ENCODE results near the gene TAF12.

DNA sequence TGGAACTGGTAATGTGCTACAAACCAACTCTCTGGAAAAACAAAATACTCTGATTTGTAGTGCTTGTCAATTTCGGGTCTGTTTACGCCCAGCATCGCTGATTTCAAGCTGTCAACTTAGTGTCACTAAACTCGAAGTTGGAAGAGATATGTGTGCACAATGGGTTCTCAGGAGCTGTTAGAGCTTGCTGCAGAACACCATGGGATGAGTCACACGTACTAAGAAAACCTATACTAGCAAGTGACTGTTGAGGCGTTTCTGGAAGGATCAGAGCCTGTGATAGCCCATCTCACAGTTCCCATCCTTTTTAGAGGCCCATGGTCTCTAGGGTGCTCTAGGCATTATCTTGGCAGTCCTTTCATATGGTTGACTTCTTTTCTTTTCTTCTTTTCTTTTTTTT is 40.0 kb upstream of the TAF12 start:
- no peak for TF ChIP-seq POLR2A (IDR thresholded peaks at IDR 0.05)
- no peak for TF ChIP-seq CTCF (IDR thresholded peaks at IDR 0.05 in 8 of 11, conservative IDR thresholded peaks at IDR 0.05 in 3 of 11)

Data from spleen (tissue), 7 donors.